HL-60/S4 (cell line): ENCODE measurements around the gene THEMIS.
"Not testable (repeated sequence)": the region's sequence is repeated elsewhere in the genome, so short reads cannot be mapped to it uniquely, and the experiment has no call there.

Experiments used
- in situ Hi-C: fragments of 300-500 bp; cut with MboI; formaldehyde crosslinking; loops from 2 replicates; pipeline ENCODE4 v1.14.3; 2022; ENCODE audit warnings: low sequenced_read_pairs

The THEMIS gene

GRCh38 chr6:127900935-127901334 lies at the start of gene THEMIS:
Gene THEMIS, minus strand, starts transcription at chr6:127901058. Its CDS starts 126 bp downstream, at chr6:127900932.
- in situ Hi-C loops: no loop called here

- in situ Hi-C loops: no loop called here
Measured at GRCh38 chr6:127949251-127949650, 48.4 kb upstream of the THEMIS start.

GRCh38 chr6:127946388-127946787 lies 45.5 kb upstream of the THEMIS start:
- in situ Hi-C loops: no loop called here

- in situ Hi-C loops: no loop called here
Measured at GRCh38 chr6:127945434-127946097, 44.7 kb upstream of the THEMIS start.

- in situ Hi-C loops: no loop called here
Measured at GRCh38 chr6:127941228-127941627, 40.4 kb upstream of the THEMIS start.

- in situ Hi-C loops: no loop called here
Measured at GRCh38 chr6:127939442-127940066, 38.7 kb upstream of the THEMIS start.

GRCh38 chr6:127938701-127939100 lies 37.8 kb upstream of the THEMIS start:
- in situ Hi-C loops: no loop called here

- in situ Hi-C loops: no loop called here
Measured at GRCh38 chr6:127937747-127938146, 36.9 kb upstream of the THEMIS start.

- in situ Hi-C loops: no loop called here
Measured at GRCh38 chr6:127937102-127937501, 36.2 kb upstream of the THEMIS start.

GRCh38 chr6:127934956-127935355 lies 34.1 kb upstream of the THEMIS start:
- in situ Hi-C loops: no loop called here

- in situ Hi-C loops: no loop called here
Measured at GRCh38 chr6:127933852-127934840, 33.3 kb upstream of the THEMIS start.

GRCh38 chr6:127933137-127933536 lies 32.3 kb upstream of the THEMIS start:
- in situ Hi-C loops: no loop called here

- in situ Hi-C loops: no loop called here
Measured at GRCh38 chr6:127932708-127933107, 31.9 kb upstream of the THEMIS start.

GRCh38 chr6:127926441-127926840 lies 25.6 kb upstream of the THEMIS start:
- in situ Hi-C loops: not testable (repeated sequence)

GRCh38 chr6:127924440-127924839 lies 23.6 kb upstream of the THEMIS start:
- in situ Hi-C loops: no loop called here

- in situ Hi-C loops: no loop called here
Measured at GRCh38 chr6:127924031-127924430, 23.2 kb upstream of the THEMIS start.

GRCh38 chr6:127923135-127923534 lies 22.3 kb upstream of the THEMIS start:
- in situ Hi-C loops: no loop called here

- in situ Hi-C loops: no loop called here
Measured at GRCh38 chr6:127921982-127922381, 21.1 kb upstream of the THEMIS start.

GRCh38 chr6:127920804-127921203 lies 19.9 kb upstream of the THEMIS start:
- in situ Hi-C loops: no loop called here

- in situ Hi-C loops: no loop called here
Measured at GRCh38 chr6:127918506-127919427, 17.9 kb upstream of the THEMIS start.
